ENCODE measurements around the gene CHCHD6.

- TF ChIP-seq CTCF (IDR thresholded peaks at IDR 0.05) (no peak), POLR2A (IDR thresholded peaks at IDR 0.05) (no peak)
Measured at GRCh38 chr3:126672340-126672739, 31.7 kb upstream of the CHCHD6 start.
